ENCODE measurements around the gene MIOS.
"Not testable (repeated sequence)": the region's sequence is repeated elsewhere in the genome, so short reads cannot be mapped to it uniquely, and the experiment has no call there.

MIOS gene

GRCh38 chr7:7653593-7654187 is 87.0 kb downstream of the MIOS start:
- Histone ChIP-seq H3K27me3 (ENCODE audit: control insufficient read depth, insufficient read depth, low read length) (no peaks in the 10 kb centered on the region), H3K36me3 (ENCODE audit: control insufficient read depth, low read depth, low read length) (no peaks in the 10 kb centered on the region), H3K9ac (ENCODE audit: low read length) (no peak overlapping the region), H3K4me1 (ENCODE audit: control insufficient read depth, low read depth, low read length) (peaks cover 4% of the 10 kb centered on the region), H3K9me3 (ENCODE audit: control insufficient read depth, low read depth, low read length) (no peaks in the 10 kb centered on the region), H3K4me3 (ENCODE audit: low read length) (no peak overlapping the region), H3K27ac (ENCODE audit: low read length) (no peak overlapping the region)

- H3K27me3 ChIP-seq (ENCODE audit: control insufficient read depth, insufficient read depth, low read length) = no peaks in the 10 kb centered on the region
- no peak overlapping the region for H3K4me3 ChIP-seq (ENCODE audit: low read length)
- no peak overlapping the region for H3K27ac ChIP-seq (ENCODE audit: low read length)
- no peak overlapping the region for H3K9ac ChIP-seq (ENCODE audit: low read length)
- H3K36me3 ChIP-seq (ENCODE audit: control insufficient read depth, low read depth, low read length) = no peaks in the 10 kb centered on the region
- no peaks in the 10 kb centered on the region for H3K9me3 ChIP-seq (ENCODE audit: control insufficient read depth, low read depth, low read length)
- H3K4me1 ChIP-seq (ENCODE audit: control insufficient read depth, low read depth, low read length) = peaks cover 4% of the 10 kb centered on the region
Measured at GRCh38 chr7:7654964-7655715, 88.5 kb downstream of the MIOS start.

GRCh38 chr7:7656459-7656858 is 89.8 kb downstream of the MIOS start:
- H3K4me1 ChIP-seq (ENCODE audit: control insufficient read depth, low read depth, low read length); H3K9ac ChIP-seq (ENCODE audit: low read length); H3K36me3 ChIP-seq (ENCODE audit: control insufficient read depth, low read depth, low read length); H3K9me3 ChIP-seq (ENCODE audit: control insufficient read depth, low read depth, low read length); H3K27ac ChIP-seq (ENCODE audit: low read length); H3K27me3 ChIP-seq (ENCODE audit: control insufficient read depth, insufficient read depth, low read length); H3K4me3 ChIP-seq (ENCODE audit: low read length): not testable (repeated sequence)
